Measurements from ENCODE around the gene CD164.
"Not testable (repeated sequence)": the region's sequence is repeated elsewhere in the genome, so short reads cannot be mapped to it uniquely, and the experiment has no call there.

The CD164 gene

DNA sequence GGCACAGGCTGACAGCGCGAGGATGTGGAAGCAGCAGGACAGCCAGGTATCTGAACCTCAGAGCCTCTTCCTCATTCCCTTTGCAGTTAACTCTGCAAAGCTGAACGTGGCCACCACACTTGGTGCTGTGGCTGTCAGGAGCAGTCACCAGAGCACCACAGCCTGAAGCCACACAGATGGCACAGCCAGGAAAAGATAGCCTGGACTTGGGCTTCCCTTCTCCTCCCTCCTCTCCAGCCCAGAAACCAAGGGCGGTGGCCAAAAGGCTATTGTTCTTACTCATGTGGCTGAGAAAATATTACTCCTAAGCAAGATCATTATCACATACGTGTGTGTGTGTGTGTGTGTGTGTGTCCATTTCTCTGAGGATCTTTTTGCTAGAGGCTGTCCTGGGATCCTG lies 39.8 kb downstream of the CD164 start:
- peak; percentile 87 for DNase-seq

- DNase-seq: no peak
Measured at GRCh38 chr6:109340811-109341210, 41.5 kb downstream of the CD164 start.

DNA sequence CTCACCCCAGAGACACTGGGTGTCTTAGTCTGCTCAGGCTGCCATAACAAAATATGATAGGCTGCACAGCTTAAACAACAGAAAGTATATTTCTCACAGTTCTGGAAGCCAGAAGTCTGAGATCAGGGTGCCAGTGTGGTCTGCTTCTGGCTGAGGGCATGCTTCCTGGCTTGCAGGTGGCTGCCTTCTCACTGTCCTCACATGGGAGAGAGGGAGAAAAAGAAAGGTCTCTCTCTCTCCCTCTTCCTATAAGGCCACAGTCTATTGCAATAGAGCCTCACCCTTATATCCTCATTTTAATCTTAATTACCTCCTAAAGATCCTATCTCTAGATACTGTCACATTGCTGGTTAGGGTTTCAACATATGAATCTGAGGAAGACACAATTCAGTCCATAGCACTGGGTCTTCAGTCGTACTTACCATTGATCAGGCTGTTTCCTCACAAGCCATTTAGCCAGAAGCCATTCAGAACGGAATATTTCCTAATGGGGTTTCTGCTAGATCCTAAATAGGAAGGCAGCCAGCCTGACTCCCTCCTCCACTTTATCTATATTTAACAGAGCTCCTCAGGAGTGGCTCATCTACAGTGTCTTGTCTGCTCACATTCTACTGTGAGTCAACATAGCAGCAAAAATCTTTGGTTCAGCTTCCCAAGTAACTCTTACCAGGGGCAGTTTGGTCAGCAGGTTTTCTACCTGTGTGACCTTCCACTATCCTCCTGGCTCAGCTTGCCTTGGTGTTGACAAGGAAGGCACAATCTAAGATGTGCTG lies 42.2 kb downstream of the CD164 start:
- peak; percentile 91 for DNase-seq

- DNase-seq: no peak
Measured at GRCh38 chr6:109336221-109336961, 45.9 kb downstream of the CD164 start.

- not testable (repeated sequence) for DNase-seq
Measured at GRCh38 chr6:109333870-109334269, 48.4 kb downstream of the CD164 start.

- peak; percentile 32 for DNase-seq
Measured at GRCh38 chr6:109332748-109333147, 49.5 kb downstream of the CD164 start.

DNA sequence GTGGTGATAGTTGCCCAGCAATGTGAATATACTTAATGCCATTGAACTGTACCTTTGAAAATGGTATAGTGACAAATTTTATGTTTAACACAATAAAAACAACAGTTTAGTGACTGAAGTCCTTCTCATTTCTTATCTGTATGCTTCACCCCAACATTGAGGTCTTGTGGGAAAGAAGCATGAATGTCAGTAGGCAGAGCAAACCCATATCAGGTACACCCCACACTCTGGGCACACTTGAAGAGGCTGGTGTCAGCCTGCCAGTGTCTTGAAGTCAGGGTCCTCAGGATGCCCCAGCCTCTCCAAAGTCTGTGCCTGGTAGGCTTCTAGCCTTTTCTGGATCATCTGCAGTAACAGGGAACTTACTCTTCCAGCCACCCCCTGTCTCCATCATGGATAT lies 51.2 kb downstream of the CD164 start:
- peak; percentile 78 for DNase-seq

DNA sequence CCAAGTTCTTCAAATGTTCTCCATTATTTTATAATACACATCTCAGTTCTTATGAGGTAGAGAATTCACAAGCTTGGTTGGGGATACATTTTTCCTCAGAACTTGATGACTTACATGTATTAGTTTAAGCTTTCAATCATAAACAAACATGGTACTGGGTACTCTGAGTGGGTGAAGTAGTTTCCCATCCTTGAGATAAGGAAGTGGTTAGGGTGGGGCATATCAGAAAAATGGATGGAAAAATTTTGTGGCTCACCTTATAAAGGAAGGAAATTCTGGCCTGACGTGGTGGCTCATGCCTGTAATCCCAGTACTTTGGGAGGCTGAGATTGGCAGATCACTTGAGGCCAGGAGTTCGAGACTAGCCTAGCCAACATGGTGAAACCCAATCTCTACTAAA lies 52.0 kb downstream of the CD164 start:
- peak; percentile 33 for DNase-seq

DNA sequence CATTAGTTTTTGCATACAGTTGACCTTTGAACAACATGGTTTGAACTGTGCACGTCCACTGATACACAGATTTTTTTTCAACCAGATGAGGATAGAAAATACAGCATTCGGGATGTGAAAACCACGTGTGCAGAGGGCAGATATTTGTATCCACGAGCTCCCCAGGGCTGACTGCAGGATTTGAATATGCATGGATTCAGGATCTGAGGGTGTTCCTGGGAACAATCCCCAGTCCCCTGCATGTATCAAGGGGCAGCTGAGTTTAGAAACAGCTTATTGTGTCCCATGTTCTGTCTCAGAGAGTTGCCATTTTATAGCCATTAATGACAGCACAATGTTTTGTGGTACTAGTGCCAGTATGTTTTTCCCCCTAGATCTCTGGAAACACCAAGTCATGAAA lies 53.6 kb downstream of the CD164 start:
- no peak for DNase-seq

DNA sequence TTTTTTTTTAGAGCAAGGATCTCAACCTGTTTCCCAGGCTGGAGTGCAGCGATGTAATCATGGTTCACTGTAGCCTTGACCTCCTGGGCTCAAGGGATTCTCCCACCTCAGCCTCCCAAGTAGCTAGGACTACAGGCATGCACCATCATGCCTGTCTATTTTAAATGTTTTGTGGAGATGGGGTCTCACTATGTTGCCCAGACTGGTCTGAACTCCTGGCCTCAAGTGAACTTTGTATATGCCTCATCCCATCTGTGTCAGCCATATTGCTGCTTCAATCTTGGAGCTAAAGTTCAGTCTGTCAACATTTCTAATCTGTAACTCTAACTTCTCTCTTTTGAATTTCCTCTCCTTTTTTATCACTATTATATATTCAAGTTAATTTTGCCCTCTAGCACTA lies 54.3 kb downstream of the CD164 start:
- no peak for DNase-seq

GRCh38 chr6:109327491-109327890 lies 54.8 kb downstream of the CD164 start:
- no peak for DNase-seq

GRCh38 chr6:109326351-109326750 lies 55.9 kb downstream of the CD164 start:
- DNase-seq: no peak

DNA sequence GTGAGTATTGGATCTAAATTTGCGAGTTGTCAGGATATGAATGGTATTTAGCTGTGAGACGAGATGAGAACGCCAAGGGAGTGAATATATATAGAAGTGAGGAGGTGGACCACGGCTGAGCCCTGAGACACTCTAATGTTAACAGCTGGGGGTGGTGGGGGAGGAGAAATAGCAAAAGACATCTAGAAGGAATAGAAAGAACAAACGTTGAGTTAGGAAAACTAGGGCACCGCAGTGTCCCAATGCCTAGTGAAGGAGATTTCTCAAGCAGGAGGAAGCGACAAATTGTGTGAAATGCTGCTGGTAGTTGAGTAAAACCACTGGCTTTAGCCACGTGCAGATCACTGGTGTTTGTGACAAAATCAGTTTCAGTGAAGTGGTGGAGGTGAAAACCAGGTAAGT lies 56.9 kb downstream of the CD164 start:
- DNase-seq: no peak

DNA sequence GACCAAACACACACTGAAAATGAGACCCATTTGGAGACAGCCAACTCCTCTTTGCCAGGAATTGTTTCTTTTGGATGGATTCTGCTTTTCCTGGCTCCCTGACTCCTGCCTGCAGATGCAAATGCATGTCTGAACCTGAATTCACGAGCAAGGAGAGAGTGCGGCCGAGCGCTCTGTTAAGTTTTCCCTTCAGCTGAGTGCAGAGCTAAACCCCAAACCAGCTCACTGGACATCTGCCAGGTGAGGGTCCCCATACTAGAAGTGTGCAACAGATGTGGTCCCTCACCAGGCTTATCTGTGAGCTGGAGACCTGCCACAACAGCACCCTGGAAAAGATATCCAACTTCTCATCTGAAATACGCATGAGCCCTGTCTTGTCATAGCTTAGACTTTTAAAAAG lies 59.0 kb downstream of the CD164 start:
- DNase-seq: peak; percentile 74

- DNase-seq: peak; percentile 49
Measured at GRCh38 chr6:109322825-109323224, 59.4 kb downstream of the CD164 start.

DNA sequence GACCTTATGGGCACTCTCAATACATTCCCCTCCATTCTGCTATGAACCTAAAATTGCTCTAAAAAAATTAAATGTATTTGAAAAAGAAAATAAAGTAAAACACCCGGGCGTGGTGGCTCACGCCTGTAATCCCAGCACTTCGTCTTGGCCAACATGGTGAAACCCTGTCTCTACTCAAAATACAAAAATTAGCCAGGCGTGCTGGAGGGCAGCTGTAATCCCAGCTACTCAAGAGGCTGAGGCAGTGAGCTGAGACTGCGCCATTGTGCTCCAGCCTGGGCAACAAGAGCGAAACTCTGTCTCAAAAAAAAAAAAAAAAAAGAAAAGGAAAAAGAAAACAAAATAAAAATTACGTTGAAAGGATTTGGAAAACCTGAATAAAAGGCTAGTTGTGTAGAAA lies 60.5 kb downstream of the CD164 start:
- no peak for DNase-seq

GRCh38 chr6:109320072-109320471 lies 62.2 kb downstream of the CD164 start:
- no peak for DNase-seq

- DNase-seq: no peak
Measured at GRCh38 chr6:109318328-109318876, 63.9 kb downstream of the CD164 start.

- DNase-seq: no peak
Measured at GRCh38 chr6:109316909-109317308, 65.4 kb downstream of the CD164 start.
